Liver (tissue), 9 donors: ENCODE data around the gene VPS4B. TPM values are rescaled to one million over a fixed set of nuclear protein-coding genes. Genes with fewer than 3 reads are reported as not detected.

Experiments used
- DNase-seq: peaks from one replicate; pipeline ENCODE4 v3.0.0-alpha.2; 2017; ENCODE audit warnings: low spot score
- H3K27ac ChIP-seq, 2 donors: one replicate each; pipeline ENCODE4 v1.7.0; 2013; ENCODE audit warnings: inconsistent platforms in 2 of 2, low read length in 2 of 2, control low read depth in 1 of 2, low read depth in 1 of 2, mild to moderate bottlenecking in 1 of 2
- H3K27me3 ChIP-seq, 4 donors: one replicate each; pipeline versions ENCODE4 v1.6.1 to v1.7.0; 2013; ENCODE audit warnings: low read length in 3 of 4, inconsistent platforms in 1 of 4, mild to moderate bottlenecking in 1 of 4, moderate library complexity in 1 of 4; ENCODE audit not compliant: control insufficient read depth in 4 of 4, insufficient read depth in 4 of 4
- H3K36me3 ChIP-seq, 4 donors: one replicate each; pipeline versions ENCODE4 v1.6.1 to v1.7.0; 2013; ENCODE audit warnings: low read length in 3 of 4, mild to moderate bottlenecking in 3 of 4, low read depth in 1 of 4, moderate library complexity in 1 of 4; ENCODE audit not compliant: control insufficient read depth in 4 of 4, insufficient read depth in 3 of 4
- H3K4me1 ChIP-seq, 4 donors: one replicate each; pipeline versions ENCODE4 v1.6.1 to v1.7.0; 2013; ENCODE audit warnings: low read length in 3 of 4, mild to moderate bottlenecking in 3 of 4, moderate library complexity in 1 of 4; ENCODE audit not compliant: control insufficient read depth in 4 of 4, insufficient read depth in 4 of 4
- H3K4me3 ChIP-seq, 3 donors: one replicate each; pipeline versions ENCODE4 v1.6.1 to v1.7.0; 2013; ENCODE audit warnings: low read length in 3 of 3, control low read depth in 1 of 3, low read depth in 1 of 3, mild to moderate bottlenecking in 1 of 3
- H3K9ac ChIP-seq, 2 donors: one replicate each; pipeline ENCODE4 v1.7.0; 2013; ENCODE audit warnings: low read length in 2 of 2, mild to moderate bottlenecking in 2 of 2, moderate library complexity in 2 of 2, control low read depth in 1 of 2, low read depth in 1 of 2
- H3K9me3 ChIP-seq, 4 donors: one replicate each; pipeline versions ENCODE4 v1.6.1 to v1.7.0; 2013; ENCODE audit warnings: low read length in 3 of 4; ENCODE audit not compliant: control insufficient read depth in 4 of 4
- CTCF ChIP-seq: fragments of 150-350 bp; IDR thresholded peaks from 2 replicates; pipeline ENCODE4 v1.5.1; 2017; ENCODE audit warnings: improper control_type of control experiment, low read depth, low read length; ENCODE audit not compliant: missing input control
- EGR1 ChIP-seq, 2 donors: IDR thresholded peaks; 2 replicates each; pipeline ENCODE4 v1.6.1; 2016 to 2018; ENCODE audit warnings: antibody characterized with exemption in 2 of 2, low read depth in 2 of 2
- FOXA1 ChIP-seq: IDR thresholded peaks from 2 replicates; pipeline ENCODE4 v1.6.1; 2016; ENCODE audit warnings: antibody characterized with exemption
- FOXA2 ChIP-seq: IDR thresholded peaks from 2 replicates; pipeline ENCODE4 v1.6.1; 2016; ENCODE audit warnings: antibody characterized with exemption
- GABPA ChIP-seq, 2 donors: IDR thresholded peaks in 1 of 2; conservative IDR thresholded peaks in 1 of 2; 2 replicates each; pipeline ENCODE4 v1.6.1; 2016; ENCODE audit warnings: antibody characterized with exemption in 2 of 2, mild to moderate bottlenecking in 1 of 2, moderate library complexity in 1 of 2
- HNF4A ChIP-seq, 2 donors: conservative IDR thresholded peaks; 2 replicates each; pipeline ENCODE4 v1.6.1; 2016; ENCODE audit warnings: antibody characterized with exemption in 2 of 2, mild to moderate bottlenecking in 2 of 2
- HNF4G ChIP-seq: IDR thresholded peaks from 2 replicates; pipeline ENCODE4 v1.6.1; 2016; ENCODE audit warnings: antibody characterized with exemption
- JUND ChIP-seq, 2 donors: IDR thresholded peaks; 2 replicates each; pipeline ENCODE4 v1.6.1; 2016; ENCODE audit warnings: antibody characterized with exemption in 2 of 2
- RAD21 ChIP-seq, 2 donors: IDR thresholded peaks; 2 replicates each; pipeline ENCODE4 v1.6.1; 2016; ENCODE audit warnings: antibody characterized with exemption in 2 of 2, mild to moderate bottlenecking in 2 of 2
- RXRA ChIP-seq, 2 donors: IDR thresholded peaks; 2 replicates each; pipeline ENCODE4 v1.6.1; 2017 to 2018; ENCODE audit warnings: antibody characterized with exemption in 2 of 2, mild to moderate bottlenecking in 1 of 2
- SP1 ChIP-seq: IDR thresholded peaks from 2 replicates; pipeline ENCODE4 v1.6.1; 2018; ENCODE audit warnings: antibody characterized with exemption, mild to moderate bottlenecking
- TAF1 ChIP-seq: conservative IDR thresholded peaks from 2 replicates; pipeline ENCODE4 v1.6.1; 2016; ENCODE audit warnings: antibody characterized with exemption, mild to moderate bottlenecking
- YY1 ChIP-seq: IDR thresholded peaks from 2 replicates; pipeline ENCODE4 v1.6.1; 2016; ENCODE audit warnings: antibody characterized with exemption, mild to moderate bottlenecking
- WGBS: extraction: QIAGEN DNeasy Blood & Tissue Kit; methylation state at CpG from one replicate; pipeline ENCODE4 v1.1.7; 2013; 5-methylcytosine and 5-hydroxymethylcytosine counted together
- polyA plus RNA-seq, 2 donors: library from polyadenylated mRNA; stranded (reverse) in 1 of 2; unstranded in 1 of 2; fragments of 200-250 nt in 1 of 2; fragments of >200 nt in 1 of 2; fragmentation: Nextera tagmentation in 1 of 2; extraction: Ambion mirVana in 1 of 2; gene quantifications; one replicate each; pipeline versions ENCODE4 v1.2.1 to v1.2.3, GENCODE V29; 2013 to 2015
- total RNA-seq, 2 donors: library from RNA; depleted of rRNA; stranded (reverse); fragments of >200 nt; gene quantifications; one replicate each; pipeline ENCODE4 v1.2.3, GENCODE V29; 2014
- TF ChIP-seq, protein P1 (sequence below): IDR thresholded peaks from 2 replicates; pipeline ENCODE4 v1.6.1; 2016; ENCODE audit warnings: antibody characterized with exemption
- TF ChIP-seq, protein P2 (sequence below): IDR thresholded peaks from 2 replicates; pipeline ENCODE4 v1.6.1; 2016; ENCODE audit warnings: antibody characterized with exemption
- TF ChIP-seq, protein P3 (sequence below): IDR thresholded peaks from 2 replicates; pipeline ENCODE4 v1.6.1; 2016; ENCODE audit warnings: antibody characterized with exemption
- TF ChIP-seq, protein P4 (sequence below): IDR thresholded peaks from 2 replicates; pipeline ENCODE4 v1.6.1; 2016; ENCODE audit warnings: antibody characterized with exemption, mild to moderate bottlenecking
- donor health status: healthy.
- donor health status: healthy.
- donor health status: healthy.
- donor health status: healthy.
- donor health status: healthy.

VPS4B gene
- total and polyA plus RNA-seq, 4 donors: 12.2 to 20.6 (median 18.2) TPM

DNA sequence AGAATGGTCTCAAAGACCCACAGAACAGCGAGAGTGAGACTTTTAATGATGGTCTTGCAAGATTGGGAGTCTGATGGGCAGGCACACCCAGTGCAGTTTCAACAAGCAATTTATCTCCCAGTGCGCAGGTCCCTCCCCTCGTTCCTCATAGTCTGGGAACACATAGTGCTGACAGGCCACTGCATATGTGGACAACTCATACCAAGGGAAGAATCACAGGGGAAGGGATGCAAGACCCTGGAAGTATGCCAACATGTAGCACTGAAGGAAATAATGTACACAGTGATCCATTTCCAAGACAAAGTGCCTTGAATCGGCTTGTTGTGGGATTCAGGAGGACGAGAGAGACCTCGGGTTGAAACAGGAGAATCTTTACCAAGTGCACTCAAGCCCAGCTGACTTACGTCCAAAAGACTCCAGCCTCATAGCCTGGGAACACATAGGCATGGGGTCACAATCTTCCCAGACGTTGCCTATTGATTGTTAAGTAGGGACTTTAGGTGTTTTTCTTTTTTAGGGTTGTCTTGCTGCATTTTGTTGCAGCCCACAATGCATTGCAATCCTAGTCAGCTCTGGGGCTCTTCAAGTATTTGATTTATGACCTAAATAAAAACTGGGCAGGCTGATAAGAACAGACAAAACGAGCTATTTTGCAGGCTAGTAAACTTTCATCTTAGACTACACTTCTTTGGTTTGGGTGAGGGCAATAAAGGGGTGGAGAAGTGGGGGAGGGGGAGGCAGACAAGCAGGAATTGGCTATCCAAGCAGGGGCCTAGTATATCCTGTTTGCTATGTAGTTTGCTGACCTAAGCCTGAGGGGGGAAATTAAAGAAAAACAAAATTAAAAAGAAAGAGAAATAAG lies 29.8 kb upstream of the VPS4B start:
- no peaks in the 10 kb centered on the region for H3K36me3 ChIP-seq
- H3K27me3 ChIP-seq: no peaks in the 10 kb centered on the region
- peaks cover 0 to 5% (median 2%) of the 10 kb centered on the region in 4 donors for H3K4me1 ChIP-seq
- no peaks in the 10 kb centered on the region for H3K9me3 ChIP-seq
- H3K4me3 ChIP-seq: no peak overlapping the region
- WGBS: 64% methylated on average over 9 of the region's 9 CpGs
- H3K9ac ChIP-seq: no peak overlapping the region
- DNase-seq: no peak
- H3K27ac ChIP-seq: no peak overlapping the region
- TF ChIP-seq, protein P1, sequence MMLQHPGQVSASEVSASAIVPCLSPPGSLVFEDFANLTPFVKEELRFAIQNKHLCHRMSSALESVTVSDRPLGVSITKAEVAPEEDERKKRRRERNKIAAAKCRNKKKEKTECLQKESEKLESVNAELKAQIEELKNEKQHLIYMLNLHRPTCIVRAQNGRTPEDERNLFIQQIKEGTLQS: no peak
- TF ChIP-seq FOXA1 (no peak), SP1 (no peak), FOXA2 (no peak), GABPA (IDR thresholded peaks at IDR 0.05 in 1 of 2, conservative IDR thresholded peaks at IDR 0.05 in 1 of 2) (no peak), TAF1 (no peak), RXRA (IDR thresholded peaks at IDR 0.05) (no peak), HNF4A (conservative IDR thresholded peaks at IDR 0.05) (no peak), YY1 (no peak), CTCF (no peak), JUND (IDR thresholded peaks at IDR 0.05) (no peak)
- TF ChIP-seq, protein P2, sequence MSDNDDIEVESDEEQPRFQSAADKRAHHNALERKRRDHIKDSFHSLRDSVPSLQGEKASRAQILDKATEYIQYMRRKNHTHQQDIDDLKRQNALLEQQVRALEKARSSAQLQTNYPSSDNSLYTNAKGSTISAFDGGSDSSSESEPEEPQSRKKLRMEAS: no peak
- TF ChIP-seq, protein P3, sequence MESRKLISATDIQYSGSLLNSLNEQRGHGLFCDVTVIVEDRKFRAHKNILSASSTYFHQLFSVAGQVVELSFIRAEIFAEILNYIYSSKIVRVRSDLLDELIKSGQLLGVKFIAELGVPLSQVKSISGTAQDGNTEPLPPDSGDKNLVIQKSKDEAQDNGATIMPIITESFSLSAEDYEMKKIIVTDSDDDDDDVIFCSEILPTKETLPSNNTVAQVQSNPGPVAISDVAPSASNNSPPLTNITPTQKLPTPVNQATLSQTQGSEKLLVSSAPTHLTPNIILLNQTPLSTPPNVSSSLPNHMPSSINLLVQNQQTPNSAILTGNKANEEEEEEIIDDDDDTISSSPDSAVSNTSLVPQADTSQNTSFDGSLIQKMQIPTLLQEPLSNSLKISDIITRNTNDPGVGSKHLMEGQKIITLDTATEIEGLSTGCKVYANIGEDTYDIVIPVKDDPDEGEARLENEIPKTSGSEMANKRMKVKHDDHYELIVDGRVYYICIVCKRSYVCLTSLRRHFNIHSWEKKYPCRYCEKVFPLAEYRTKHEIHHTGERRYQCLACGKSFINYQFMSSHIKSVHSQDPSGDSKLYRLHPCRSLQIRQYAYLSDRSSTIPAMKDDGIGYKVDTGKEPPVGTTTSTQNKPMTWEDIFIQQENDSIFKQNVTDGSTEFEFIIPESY: no peak

DNA sequence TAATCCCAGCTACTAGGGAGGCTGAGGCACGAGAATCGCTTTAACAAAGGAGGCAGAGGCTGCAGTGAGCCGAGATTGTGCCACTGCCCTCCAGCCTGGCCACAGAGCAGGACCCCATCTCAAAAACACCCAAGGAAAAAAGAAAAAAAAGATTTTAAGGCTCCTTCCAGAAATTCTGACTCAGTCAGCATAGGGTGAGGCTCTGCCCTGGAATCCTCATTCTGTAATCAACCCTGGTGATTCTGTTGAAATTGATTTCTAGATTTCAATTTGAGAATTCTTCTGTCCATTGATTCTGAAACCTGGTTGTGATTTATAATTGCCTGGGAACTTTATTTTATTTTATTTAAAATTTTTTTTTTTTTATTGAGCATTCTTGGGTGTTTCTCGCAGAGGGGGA lies 27.1 kb upstream of the VPS4B start:
- Histone ChIP-seq H3K4me3 (no peak overlapping the region), H3K27me3 (no peaks in the 10 kb centered on the region), H3K27ac (no peak overlapping the region), H3K4me1 (peaks cover 0 to 13% (median 5%) of the 10 kb centered on the region in 4 donors), H3K9me3 (no peaks in the 10 kb centered on the region), H3K36me3 (no peaks in the 10 kb centered on the region), H3K9ac (no peak overlapping the region)
- no peak for DNase-seq
- 89% methylated on average over 4 of the region's 4 CpGs for WGBS
- TF ChIP-seq TAF1 (no peak), FOXA1 (no peak), CTCF (no peak), EGR1 (IDR thresholded peaks at IDR 0.05; ENCODE audit: low read depth in 2 of 2) (no peak), HNF4G (no peak), RXRA (IDR thresholded peaks at IDR 0.05) (no peak), RAD21 (IDR thresholded peaks at IDR 0.05) (no peak), YY1 (no peak)
- TF ChIP-seq, protein P3: no peak
- TF ChIP-seq, protein P2: no peak
- TF ChIP-seq, protein P4, sequence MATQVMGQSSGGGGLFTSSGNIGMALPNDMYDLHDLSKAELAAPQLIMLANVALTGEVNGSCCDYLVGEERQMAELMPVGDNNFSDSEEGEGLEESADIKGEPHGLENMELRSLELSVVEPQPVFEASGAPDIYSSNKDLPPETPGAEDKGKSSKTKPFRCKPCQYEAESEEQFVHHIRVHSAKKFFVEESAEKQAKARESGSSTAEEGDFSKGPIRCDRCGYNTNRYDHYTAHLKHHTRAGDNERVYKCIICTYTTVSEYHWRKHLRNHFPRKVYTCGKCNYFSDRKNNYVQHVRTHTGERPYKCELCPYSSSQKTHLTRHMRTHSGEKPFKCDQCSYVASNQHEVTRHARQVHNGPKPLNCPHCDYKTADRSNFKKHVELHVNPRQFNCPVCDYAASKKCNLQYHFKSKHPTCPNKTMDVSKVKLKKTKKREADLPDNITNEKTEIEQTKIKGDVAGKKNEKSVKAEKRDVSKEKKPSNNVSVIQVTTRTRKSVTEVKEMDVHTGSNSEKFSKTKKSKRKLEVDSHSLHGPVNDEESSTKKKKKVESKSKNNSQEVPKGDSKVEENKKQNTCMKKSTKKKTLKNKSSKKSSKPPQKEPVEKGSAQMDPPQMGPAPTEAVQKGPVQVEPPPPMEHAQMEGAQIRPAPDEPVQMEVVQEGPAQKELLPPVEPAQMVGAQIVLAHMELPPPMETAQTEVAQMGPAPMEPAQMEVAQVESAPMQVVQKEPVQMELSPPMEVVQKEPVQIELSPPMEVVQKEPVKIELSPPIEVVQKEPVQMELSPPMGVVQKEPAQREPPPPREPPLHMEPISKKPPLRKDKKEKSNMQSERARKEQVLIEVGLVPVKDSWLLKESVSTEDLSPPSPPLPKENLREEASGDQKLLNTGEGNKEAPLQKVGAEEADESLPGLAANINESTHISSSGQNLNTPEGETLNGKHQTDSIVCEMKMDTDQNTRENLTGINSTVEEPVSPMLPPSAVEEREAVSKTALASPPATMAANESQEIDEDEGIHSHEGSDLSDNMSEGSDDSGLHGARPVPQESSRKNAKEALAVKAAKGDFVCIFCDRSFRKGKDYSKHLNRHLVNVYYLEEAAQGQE: no peak
- TF ChIP-seq, protein P1: no peak
